K562 (cell line): ENCODE data around the gene CERCAM. TPM values are rescaled to one million over a fixed set of nuclear protein-coding genes. Genes with fewer than 3 reads are reported as not detected.
A peak's percentile ranks its signal among the peaks of the same experiment; 100 is the strongest.

Experiments used
- ATAC-seq: fragments of 200-7000 bp; cut with Tn5 transposase; 3 replicates; pipeline ENCODE4 v1.9.1; 2020; ENCODE audit warnings: moderate library complexity
- BruUV-seq: library from RNA; stranded (reverse); fragments of 400-500 nt; replicated peaks from 2 replicates; lab custom pipeline; 2021; lab: Mats Ljungman, UMichigan
- CTCF ChIA-PET: fragments of 300-600 bp; formaldehyde crosslinking; extraction: SDS; loops from one replicate; lab custom pipeline; 2021; ENCODE audit warnings: low intra/inter-chr PET ratio; lab: Yijun Ruan, JAX
- POLR2A ChIA-PET: fragments of 300-600, 350-650 bp; sonication (Branson Sonifier 250); formaldehyde crosslinking; extraction: SDS; loops from one replicate; lab custom pipeline; 2021; ENCODE audit warnings: antibody characterized with exemption, inconsistent platforms; lab: Yijun Ruan, JAX
- DNase-seq, 4 experiments: peaks; one replicate each; pipeline versions ENCODE4 v3.0.0 to v3.0.0-alpha.2; 2011 to 2018; ENCODE audit warnings: low spot score in 3 of 4, mixed read lengths in 3 of 4; ENCODE audit errors: extremely low read depth in 1 of 4
- FAIRE-seq: peaks from 2 replicates; lab custom pipeline; 2011; peaks lifted over from hg19 to GRCh38; lab: Jason Lieb, UNC
- H2AFZ ChIP-seq: 2 replicates; pipeline ENCODE4 v1.6.0; 2011; ENCODE audit warnings: low read depth, low read length, control low read depth, inconsistent platforms
- H3K27ac ChIP-seq: fragments of 200-600 bp; 3 replicates; pipeline ENCODE4 v1.8.0; 2011; ENCODE audit warnings: low read depth, mild to moderate bottlenecking, control low read depth, inconsistent platforms, low read length, moderate library complexity, mixed read lengths; ENCODE audit errors: extremely low read depth
- H3K27me3 ChIP-seq, 2 experiments: fragments of 300-600 bp in 1 of 2; 2 replicates in 1 of 2; 3 replicates in 1 of 2; pipeline versions ENCODE4 v1.6.0 to v1.8.0; 2011; ENCODE audit warnings: inconsistent platforms in 2 of 2, low read length in 2 of 2, mild to moderate bottlenecking in 1 of 2, mixed read lengths in 1 of 2, moderate library complexity in 1 of 2; ENCODE audit not compliant: control insufficient read depth in 2 of 2, insufficient read depth in 2 of 2
- H3K36me3 ChIP-seq: fragments of 300-600 bp; 3 replicates; pipeline ENCODE4 v1.8.0; 2011; ENCODE audit warnings: mild to moderate bottlenecking, low read length, inconsistent platforms; ENCODE audit not compliant: control insufficient read depth, insufficient read depth
- H3K4me1 ChIP-seq, 2 experiments: fragments of 200-600 bp in 1 of 2; replicated peaks in 1 of 2; 2 replicates in 1 of 2; 3 replicates in 1 of 2; pipeline versions ENCODE4 v1.5.1 to v1.8.0; 2011; ENCODE audit warnings: inconsistent platforms in 2 of 2, low read length in 2 of 2, mild to moderate bottlenecking in 1 of 2, mixed read lengths in 1 of 2, moderate library complexity in 1 of 2; ENCODE audit not compliant: control insufficient read depth in 2 of 2, insufficient read depth in 2 of 2
- H3K4me2 ChIP-seq: 2 replicates; pipeline ENCODE4 v1.6.1; 2011; ENCODE audit warnings: low read length, control low read depth, inconsistent platforms, mixed read lengths; ENCODE audit not compliant: insufficient read depth
- H3K4me3 ChIP-seq: fragments of 200-600 bp; sonication (generic), shearing (Covaris generic); 2 replicates; pipeline ENCODE4 v1.5.1; 2016; ENCODE audit warnings: control low read depth, inconsistent platforms
- H3K79me2 ChIP-seq: fragments of 200-600 bp; 3 replicates; pipeline ENCODE4 v1.8.0; 2011; ENCODE audit warnings: low read length, inconsistent platforms; ENCODE audit not compliant: control insufficient read depth, insufficient read depth
- H3K9ac ChIP-seq, 2 experiments: 2 replicates each; pipeline versions ENCODE4 v1.6.0 to v1.6.1; 2011; ENCODE audit warnings: low read depth in 2 of 2, low read length in 2 of 2, control low read depth in 1 of 2, inconsistent platforms in 1 of 2, mild to moderate bottlenecking in 1 of 2, mixed read lengths in 1 of 2; ENCODE audit not compliant: insufficient read depth in 1 of 2
- H3K9me1 ChIP-seq: one replicate; pipeline ENCODE4 v1.6.0; 2011; ENCODE audit warnings: inconsistent platforms, mild to moderate bottlenecking, low read length, moderate library complexity; ENCODE audit not compliant: control insufficient read depth, insufficient read depth
- H3K9me3 ChIP-seq: replicated peaks from 2 replicates; pipeline ENCODE4 v1.5.1; 2011; ENCODE audit warnings: low read depth, low read length, inconsistent platforms; ENCODE audit not compliant: control insufficient read depth, insufficient read depth
- H4K20me1 ChIP-seq: replicated peaks from 2 replicates; pipeline ENCODE4 v1.6.1; 2011; ENCODE audit warnings: low read length, inconsistent platforms, mixed read lengths; ENCODE audit not compliant: control insufficient read depth, insufficient read depth
- FOS ChIP-seq: IDR thresholded peaks from 3 replicates; pipeline ENCODE4 v1.6.1; 2011; ENCODE audit not compliant: insufficient read length; ENCODE audit errors: extremely low read depth
- FOXP4 ChIP-seq: sonication (generic); formaldehyde crosslinking; IDR thresholded peaks from 2 replicates; pipeline ENCODE4 v1.8.0; 2022; ENCODE audit warnings: mild to moderate bottlenecking, missing genetic modification reagents, borderline replicate concordance
- MAFG ChIP-seq: fragments of 450-650 bp; conservative IDR thresholded peaks from 2 replicates; pipeline ENCODE4 v1.6.1; 2016; ENCODE audit warnings: missing genetic modification characterization, missing compliant biosample characterization
- RERE ChIP-seq: sonication (generic); formaldehyde crosslinking; IDR thresholded peaks from 2 replicates; pipeline ENCODE4 v1.8.0; 2023; ENCODE audit warnings: missing genetic modification reagents, mild to moderate bottlenecking, borderline replicate concordance
- SMC3 ChIP-seq: conservative IDR thresholded peaks from 2 replicates; pipeline ENCODE4 v1.6.1; 2011; ENCODE audit warnings: low read depth, low read length, improper control_type of control experiment; ENCODE audit not compliant: insufficient read depth
- U2AF2 ChIP-seq: fragments of 200-400 bp; formaldehyde crosslinking; optimal IDR thresholded peaks from 2 replicates; pipeline ENCODE3; 2017; ENCODE audit warnings: low read depth, mild to moderate bottlenecking, low read length
- ZNF263 ChIP-seq: sonication (generic); formaldehyde crosslinking; IDR thresholded peaks from 2 replicates; pipeline ENCODE4 v1.8.0; 2022; ENCODE audit warnings: mild to moderate bottlenecking, missing genetic modification reagents, borderline replicate concordance
- WGBS: fragments of 100-300 bp; shearing (Covaris generic); methylation state at CpG from one replicate; pipeline ENCODE4 v1.1.6; 2016; ENCODE audit warnings: low coverage, mixed read lengths; ENCODE audit not compliant: insufficient coverage; ENCODE audit errors: missing lambda C conversion rate; 5-methylcytosine and 5-hydroxymethylcytosine counted together
- in situ Hi-C: fragments of 300-500 bp; cut with MboI; formaldehyde crosslinking; loops from 4 replicates; pipeline ENCODE4 v1.15.0; 2018; ENCODE audit warnings: inconsistent platforms, mixed read lengths
- intact Hi-C: fragments of 100-400 bp; cut with micrococcal nuclease; formaldehyde crosslinking; loops from 2 replicates; pipeline ENCODE4 v1.14.2; 2022
- polyA plus RNA-seq, 8 experiments: library from polyadenylated mRNA; depleted of rRNA in 4 of 8; stranded (reverse) in 5 of 8; unstranded in 3 of 8; fragments of >200 nt; fragmentation: Nextera tagmentation in 2 of 8; fragmentation: Illumina TruSeq in 1 of 8; extraction: Ambion mirVana in 2 of 8; extraction: Trizol in 1 of 8; gene quantifications; 2 replicates each; pipeline versions ENCODE4 v1.2.1 to v1.2.3, GENCODE V29; 2011 to 2014; ENCODE audit warnings: inconsistent platforms in 1 of 8, missing spikeins in 1 of 8
- total RNA-seq, 7 experiments: library from RNA; depleted of rRNA in 6 of 7; stranded (reverse); fragments of >200 nt in 6 of 7; fragmentation: Illumina TruSeq in 2 of 7; extraction: Trizol in 2 of 7; gene quantifications; 2 replicates each; pipeline versions ENCODE4 v1.2.1 to v1.2.3, GENCODE V29; 2011 to 2021; ENCODE audit warnings: low replicate concordance in 1 of 7
- TF ChIP-seq, protein P1 (sequence below): IDR thresholded peaks from 3 replicates; pipeline ENCODE4 v1.6.1; 2011; ENCODE audit warnings: borderline replicate concordance, mild to moderate bottlenecking, moderate library complexity; ENCODE audit not compliant: insufficient read length; ENCODE audit errors: extremely low read depth

The CERCAM gene
- total and polyA plus RNA-seq, 9 of the 15 experiments (the other 6 are each of a cell fraction or from before 2014, with no cell fraction given) = 0.75 to 24.0 (median 18.0) TPM

GRCh38 chr9:128438343-128439109 lies 17.9 kb downstream of the CERCAM start:
- BruUV-seq = no TSS peak
- ChIA-PET POLR2A (interaction anchor here (0.6 to 1.0 kb wide), 2 partner anchors 11 to 97 kb away, joined by 3 to 4 read pairs; no protein-coding TSS in a partner anchor), CTCF (interaction anchor here (0.5 to 1.6 kb wide), 4 partner anchors 56 to 174 kb away, joined by 3 to 10 read pairs (median 3); no protein-coding TSS in a partner anchor)
- Histone ChIP-seq H3K27me3 (no peaks in the 10 kb centered on the region), H3K79me2 (no peaks in the 10 kb centered on the region), H4K20me1 (no peaks in the 10 kb centered on the region), H3K4me3 (no peak overlapping the region), H3K4me1 (peaks cover 3 to 25% of the 10 kb centered on the region in 2 experiments; a peak in 4 of 5 replicates), H3K27ac (no peak overlapping the region), H3K9ac (peak overlapping the region in 1 of 2 experiments; percentile 11; a peak in 1 of 4 replicates), H2AFZ (peak overlapping the region; percentile 70), H3K9me1 (no peaks in the 10 kb centered on the region), H3K36me3 (peaks cover 17% of the 10 kb centered on the region; the same call in 2 of the 3 replicates), H3K4me2 (no peak overlapping the region; the same call in 1 of the 2 replicates), H3K9me3 (no peaks in the 10 kb centered on the region)
- intact Hi-C loops (loop anchor here (2.0 kb wide), 2 partner anchors 66 to 172 kb away; partner anchors contain the start of gene GLE1), in situ Hi-C loops (no loop called here)
- ATAC-seq = peak; percentile 97
- 35% methylated on average over 12 of the region's 12 CpGs for WGBS
- DNase-seq = peak; percentile 86 to 92 (median 88)
- peak; percentile 80 for FAIRE-seq
- TF ChIP-seq SMC3 (peak; percentile 81), RERE (CRISPR knock-in tag) (no peak), U2AF2 (no peak), FOXP4 (no peak), FOS (no peak), ZNF263 (CRISPR knock-in tag) (peak; percentile 48; the same call in 1 of the 2 replicates), MAFG (tag) (no peak)
- TF ChIP-seq, protein P1, sequence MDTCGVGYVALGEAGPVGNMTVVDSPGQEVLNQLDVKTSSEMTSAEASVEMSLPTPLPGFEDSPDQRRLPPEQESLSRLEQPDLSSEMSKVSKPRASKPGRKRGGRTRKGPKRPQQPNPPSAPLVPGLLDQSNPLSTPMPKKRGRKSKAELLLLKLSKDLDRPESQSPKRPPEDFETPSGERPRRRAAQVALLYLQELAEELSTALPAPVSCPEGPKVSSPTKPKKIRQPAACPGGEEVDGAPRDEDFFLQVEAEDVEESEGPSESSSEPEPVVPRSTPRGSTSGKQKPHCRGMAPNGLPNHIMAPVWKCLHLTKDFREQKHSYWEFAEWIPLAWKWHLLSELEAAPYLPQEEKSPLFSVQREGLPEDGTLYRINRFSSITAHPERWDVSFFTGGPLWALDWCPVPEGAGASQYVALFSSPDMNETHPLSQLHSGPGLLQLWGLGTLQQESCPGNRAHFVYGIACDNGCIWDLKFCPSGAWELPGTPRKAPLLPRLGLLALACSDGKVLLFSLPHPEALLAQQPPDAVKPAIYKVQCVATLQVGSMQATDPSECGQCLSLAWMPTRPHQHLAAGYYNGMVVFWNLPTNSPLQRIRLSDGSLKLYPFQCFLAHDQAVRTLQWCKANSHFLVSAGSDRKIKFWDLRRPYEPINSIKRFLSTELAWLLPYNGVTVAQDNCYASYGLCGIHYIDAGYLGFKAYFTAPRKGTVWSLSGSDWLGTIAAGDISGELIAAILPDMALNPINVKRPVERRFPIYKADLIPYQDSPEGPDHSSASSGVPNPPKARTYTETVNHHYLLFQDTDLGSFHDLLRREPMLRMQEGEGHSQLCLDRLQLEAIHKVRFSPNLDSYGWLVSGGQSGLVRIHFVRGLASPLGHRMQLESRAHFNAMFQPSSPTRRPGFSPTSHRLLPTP = no peak
